ENCODE data around the gene SETD9.

DNA sequence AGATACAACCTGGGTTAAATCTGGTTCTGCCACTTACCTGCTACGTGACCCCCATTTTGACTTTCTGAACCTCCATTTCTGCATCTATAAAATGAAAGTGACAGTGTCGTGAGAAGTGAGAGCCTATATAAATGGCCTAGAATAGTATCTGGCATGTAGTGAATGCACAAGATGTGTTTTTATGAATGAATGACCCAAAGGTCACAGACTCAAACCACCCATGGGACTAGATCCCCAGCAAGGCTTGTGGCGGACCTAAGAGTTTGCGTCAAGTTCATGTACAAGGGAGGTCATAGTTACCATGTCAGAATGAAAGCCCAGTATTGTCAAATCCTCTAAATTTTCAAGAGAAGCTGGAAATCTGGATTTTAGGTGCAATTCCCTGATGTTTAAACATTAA, 11.2 kb upstream of the SETD9 start:
- no peak for TF ChIP-seq EZH2phosphoT487 (IDR thresholded peaks at IDR 0.05; ENCODE audit: borderline replicate concordance)
- TF ChIP-seq, protein P1, sequence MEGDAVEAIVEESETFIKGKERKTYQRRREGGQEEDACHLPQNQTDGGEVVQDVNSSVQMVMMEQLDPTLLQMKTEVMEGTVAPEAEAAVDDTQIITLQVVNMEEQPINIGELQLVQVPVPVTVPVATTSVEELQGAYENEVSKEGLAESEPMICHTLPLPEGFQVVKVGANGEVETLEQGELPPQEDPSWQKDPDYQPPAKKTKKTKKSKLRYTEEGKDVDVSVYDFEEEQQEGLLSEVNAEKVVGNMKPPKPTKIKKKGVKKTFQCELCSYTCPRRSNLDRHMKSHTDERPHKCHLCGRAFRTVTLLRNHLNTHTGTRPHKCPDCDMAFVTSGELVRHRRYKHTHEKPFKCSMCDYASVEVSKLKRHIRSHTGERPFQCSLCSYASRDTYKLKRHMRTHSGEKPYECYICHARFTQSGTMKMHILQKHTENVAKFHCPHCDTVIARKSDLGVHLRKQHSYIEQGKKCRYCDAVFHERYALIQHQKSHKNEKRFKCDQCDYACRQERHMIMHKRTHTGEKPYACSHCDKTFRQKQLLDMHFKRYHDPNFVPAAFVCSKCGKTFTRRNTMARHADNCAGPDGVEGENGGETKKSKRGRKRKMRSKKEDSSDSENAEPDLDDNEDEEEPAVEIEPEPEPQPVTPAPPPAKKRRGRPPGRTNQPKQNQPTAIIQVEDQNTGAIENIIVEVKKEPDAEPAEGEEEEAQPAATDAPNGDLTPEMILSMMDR (conservative IDR thresholded peaks at IDR 0.05; ENCODE audit: low read length), result no peak

Measured in Loucy (cell line).